Smooth muscle cell (in vitro differentiated cells): ENCODE data around the gene TM4SF18. TPM values are rescaled to one million over a fixed set of nuclear protein-coding genes. Genes with fewer than 3 reads are reported as not detected.

Experiments
- DNase-seq: peaks from one replicate; lab custom pipeline; 2025; ENCODE audit not compliant: unreplicated experiment; lab: John Stamatoyannopoulos, UW
- H2AFZ ChIP-seq: fragments of 200-600 bp; sonication (generic); 2 replicates; pipeline ENCODE4 v1.6.0; 2016; ENCODE audit warnings: antibody characterized with exemption, low read depth, mild to moderate bottlenecking
- H3F3A ChIP-seq: fragments of 200-600 bp; sonication (generic); 2 replicates; pipeline ENCODE4 v1.6.0; 2017; ENCODE audit warnings: antibody characterized with exemption, low read depth
- H3K27ac ChIP-seq: fragments of 200-600 bp; sonication (generic); 2 replicates; pipeline ENCODE4 v1.5.1; 2016; ENCODE audit warnings: low read depth, mild to moderate bottlenecking
- H3K27me3 ChIP-seq: fragments of 200-600 bp; sonication (generic); 2 replicates; pipeline ENCODE4 v1.6.1; 2016; ENCODE audit warnings: low read depth, mild to moderate bottlenecking
- H3K36me3 ChIP-seq: fragments of 200-600 bp; sonication (generic); 2 replicates; pipeline ENCODE4 v1.5.1; 2016; ENCODE audit warnings: low read depth
- H3K4me1 ChIP-seq: fragments of 200-600 bp; sonication (generic); 2 replicates; pipeline ENCODE4 v1.5.1; 2016; ENCODE audit warnings: low read depth
- H3K4me2 ChIP-seq: fragments of 200-600 bp; sonication (generic); 2 replicates; pipeline ENCODE4 v1.6.0; 2016; ENCODE audit warnings: mild to moderate bottlenecking
- H3K4me3 ChIP-seq: fragments of 200-600 bp; sonication (generic); 2 replicates; pipeline ENCODE4 v1.5.1; 2016; ENCODE audit warnings: mild to moderate bottlenecking
- H3K79me2 ChIP-seq: fragments of 200-600 bp; sonication (generic); 2 replicates; pipeline ENCODE4 v1.6.0; 2016; ENCODE audit warnings: low read depth, mild to moderate bottlenecking
- H3K9ac ChIP-seq: fragments of 200-600 bp; sonication (generic); 2 replicates; pipeline ENCODE4 v1.6.0; 2016; ENCODE audit warnings: low read depth
- H3K9me3 ChIP-seq: fragments of 200-600 bp; sonication (generic); replicated peaks from 2 replicates; pipeline ENCODE4 v1.5.1; 2016; ENCODE audit warnings: low read depth
- H4K20me1 ChIP-seq: fragments of 200-600 bp; sonication (generic); 2 replicates; pipeline ENCODE4 v1.6.0; 2016; ENCODE audit warnings: low read depth
- CTCF ChIP-seq: fragments of 200-600 bp; sonication (generic); IDR thresholded peaks from 2 replicates; pipeline ENCODE4 v1.5.1; 2017; ENCODE audit warnings: borderline replicate concordance, mild to moderate bottlenecking, antibody characterized with exemption; ENCODE audit not compliant: insufficient read depth, poor library complexity, severe bottlenecking
- WGBS: methylation state at CpG from one replicate; pipeline ENCODE4 v1.1.7; 2016; ENCODE audit warnings: low lambda C conversion rate; 5-methylcytosine and 5-hydroxymethylcytosine counted together
- polyA plus RNA-seq: library from polyadenylated mRNA; unstranded; fragments of >200 nt; fragmentation: Nextera tagmentation; extraction: Ambion mirVana; gene quantifications from 2 replicates; pipeline ENCODE4 v1.2.1, GENCODE V29; 2016
- total RNA-seq: library from RNA; depleted of rRNA; stranded (reverse); fragments of >200 nt; gene quantifications from 2 replicates; pipeline ENCODE4 v1.2.3, GENCODE V29; 2014

TM4SF18 gene
- total RNA-seq, result 0.40 and 0.58 TPM in 2 replicates
- 0.37 and 0.86 TPM in 2 replicates for polyA plus RNA-seq

GRCh38 chr3:149333176-149333859 is at the start of gene TM4SF18:
TM4SF18 (minus strand) TSS chr3:149333636; CDS start chr3:149333382, 254 bp downstream.
- Histone ChIP-seq H3F3A (peaks cover 9% of the 10 kb centered on the region), H3K36me3 (no peaks in the 10 kb centered on the region), H3K4me2 (peak within 1 kb of the TSS; percentile 53), H3K9ac (no peak within 1 kb of the TSS), H4K20me1 (no peaks in the 10 kb centered on the region), H3K27ac (peak within 1 kb of the TSS; percentile 41), H3K27me3 (no peaks in the 10 kb centered on the region), H3K4me3 (no peak within 1 kb of the TSS), H2AFZ (no peak within 1 kb of the TSS), H3K79me2 (no peaks in the 10 kb centered on the region), H3K4me1 (peaks cover 18% of the 10 kb centered on the region), H3K9me3 (no peaks in the 10 kb centered on the region)
- no peak for TF ChIP-seq CTCF
- DNase-seq, result no peak
- WGBS, result 56% methylated on average over 11 of the region's 11 CpGs

- Histone ChIP-seq H3K36me3 (no peaks in the 10 kb centered on the region), H2AFZ (no peak overlapping the region), H3F3A (peaks cover 4% of the 10 kb centered on the region), H4K20me1 (no peaks in the 10 kb centered on the region), H3K4me3 (no peak overlapping the region), H3K4me1 (peaks cover 8% of the 10 kb centered on the region), H3K27me3 (no peaks in the 10 kb centered on the region), H3K27ac (peak overlapping the region; percentile 80), H3K4me2 (peak overlapping the region; percentile 73), H3K9me3 (no peaks in the 10 kb centered on the region), H3K79me2 (no peaks in the 10 kb centered on the region), H3K9ac (peak overlapping the region; percentile 37)
- no peak for DNase-seq
- 68% methylated on average over 6 of the region's 6 CpGs for WGBS
- TF ChIP-seq CTCF, result no peak
Measured at GRCh38 chr3:149382518-149382917, 49.1 kb upstream of the TM4SF18 start.

GRCh38 chr3:149382101-149382467 is 48.6 kb upstream of the TM4SF18 start:
- peaks cover 9% of the 10 kb centered on the region for H3K4me1 ChIP-seq
- peak overlapping the region; percentile 80 for H3K27ac ChIP-seq
- H3K9me3 ChIP-seq, result no peaks in the 10 kb centered on the region
- 22% methylated on average over 4 of the region's 4 CpGs for WGBS
- H2AFZ ChIP-seq, result no peak overlapping the region
- H3K36me3 ChIP-seq, result no peaks in the 10 kb centered on the region
- peaks cover under 1% of the 10 kb centered on the region for H3F3A ChIP-seq
- H4K20me1 ChIP-seq, result no peaks in the 10 kb centered on the region
- no peak overlapping the region for H3K4me3 ChIP-seq
- DNase-seq, result no peak
- no peaks in the 10 kb centered on the region for H3K27me3 ChIP-seq
- no peak for TF ChIP-seq CTCF
- peak overlapping the region; percentile 73 for H3K4me2 ChIP-seq
- peak overlapping the region; percentile 58 for H3K9ac ChIP-seq
- no peaks in the 10 kb centered on the region for H3K79me2 ChIP-seq
